Right lobe of liver (tissue), 4 donors: ENCODE data around the gene CDC42BPB.

Source experiments
- CTCF ChIP-seq, 4 donors: fragments of 200-600 bp in 3 of 4; fragments of 450-650 bp in 1 of 4; IDR thresholded peaks; one replicate each; pipeline versions ENCODE4 v1.5.1 to v1.8.0; 2016 to 2022; ENCODE audit warnings: antibody characterized with exemption in 4 of 4, mild to moderate bottlenecking in 2 of 4
- POLR2A ChIP-seq: fragments of 450-650 bp; IDR thresholded peaks from one replicate; pipeline ENCODE4 v1.6.1; 2017; ENCODE audit warnings: antibody characterized with exemption, mild to moderate bottlenecking
- donor health status: DM: no; HTN: no; CAD: no.
- donor health status: DM: no; HTN: no; CAD: no.
- donor health status: DM: no; HTN: yes; CAD: no.

GRCh38 chr14:103057028-103057371, 349 bp downstream of the CDC42BPB start:
- no peak for TF ChIP-seq CTCF (IDR thresholded peaks at IDR 0.05)
- TF ChIP-seq POLR2A, result peak; percentile 51
